IPS-20b (cell line): ENCODE results near the gene GALNT7.

Experiments used
- H3K27ac ChIP-seq: one replicate; pipeline ENCODE4 v1.5.1; 2013; ENCODE audit warnings: low read length
- H3K27me3 ChIP-seq: 2 replicates; pipeline ENCODE4 v1.6.1; 2013; ENCODE audit warnings: mild to moderate bottlenecking, low read length, inconsistent platforms; ENCODE audit not compliant: insufficient read depth
- H3K36me3 ChIP-seq: 2 replicates; pipeline ENCODE4 v1.6.1; 2013; ENCODE audit warnings: low read depth, mild to moderate bottlenecking, inconsistent platforms, low read length, moderate library complexity; ENCODE audit not compliant: insufficient read depth
- H3K4me1 ChIP-seq: 2 replicates; pipeline ENCODE4 v1.6.1; 2013; ENCODE audit warnings: mild to moderate bottlenecking, control low read depth, inconsistent platforms, low read length, moderate library complexity; ENCODE audit not compliant: insufficient read depth
- H3K4me3 ChIP-seq: 2 replicates; pipeline ENCODE4 v1.5.1; 2013; ENCODE audit warnings: mild to moderate bottlenecking, low read length, inconsistent platforms
- H3K9ac ChIP-seq: 2 replicates; pipeline ENCODE4 v1.6.1; 2013; ENCODE audit warnings: low read depth, mild to moderate bottlenecking, inconsistent platforms, low read length, moderate library complexity
- H3K9me3 ChIP-seq: 2 replicates; pipeline ENCODE4 v1.6.1; 2013; ENCODE audit warnings: mild to moderate bottlenecking, low read depth, low read length, inconsistent platforms; ENCODE audit not compliant: insufficient read depth

Gene GALNT7

DNA sequence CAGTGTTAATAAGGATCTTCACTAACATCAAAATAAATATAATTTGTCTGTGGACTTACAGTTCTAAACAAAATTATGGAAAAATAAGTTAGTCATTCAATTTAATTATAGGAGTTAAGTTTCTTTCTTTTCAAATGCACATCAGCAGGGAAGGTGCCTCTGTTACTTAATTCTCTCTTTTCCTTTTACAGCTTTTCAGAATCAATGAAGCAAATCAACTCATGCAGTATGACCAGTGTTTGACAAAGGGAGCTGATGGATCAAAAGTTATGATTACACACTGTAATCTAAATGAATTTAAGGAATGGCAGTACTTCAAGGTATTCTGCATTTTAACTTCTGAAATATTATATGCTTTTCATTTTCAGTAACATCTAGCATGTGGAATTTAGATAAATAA, 149.6 kb downstream of the GALNT7 start:
- Histone ChIP-seq H3K4me3 (no peak overlapping the region), H3K36me3 (peaks cover 85% of the 10 kb centered on the region), H3K9me3 (no peaks in the 10 kb centered on the region), H3K4me1 (peaks cover 17% of the 10 kb centered on the region), H3K27me3 (no peaks in the 10 kb centered on the region), H3K27ac (peak overlapping the region; percentile 2), H3K9ac (no peak overlapping the region)

DNA sequence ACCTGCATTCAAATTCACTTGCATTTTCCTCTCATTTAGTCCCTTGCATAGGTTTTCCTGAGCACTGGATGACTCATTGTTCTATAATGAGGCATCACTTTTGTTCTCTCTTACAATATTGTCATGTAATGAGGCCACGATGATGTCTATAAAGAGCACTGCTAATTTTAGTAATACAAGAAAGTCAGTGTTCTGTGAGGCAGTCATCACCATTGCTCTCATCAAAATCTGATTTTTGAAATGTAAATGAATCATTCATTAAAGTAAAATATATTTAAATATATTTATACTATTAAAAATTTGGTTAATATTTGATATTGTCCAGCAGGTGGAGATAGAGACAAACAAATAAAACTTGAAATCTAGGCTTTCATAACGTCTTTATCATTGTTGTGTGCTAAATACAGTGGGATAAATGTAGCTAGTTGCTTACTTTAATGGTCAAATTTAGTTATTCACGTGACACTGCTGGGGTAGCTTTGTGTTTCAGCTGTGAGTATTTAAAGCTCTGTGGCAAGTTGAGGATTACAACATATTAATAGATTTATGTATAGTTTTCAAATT, 150.1 kb downstream of the GALNT7 start:
- Histone ChIP-seq H3K4me3 (no peak overlapping the region), H3K9me3 (no peaks in the 10 kb centered on the region), H3K4me1 (peaks cover 17% of the 10 kb centered on the region), H3K27ac (peak overlapping the region; percentile 2), H3K36me3 (peaks cover 89% of the 10 kb centered on the region), H3K9ac (no peak overlapping the region), H3K27me3 (no peaks in the 10 kb centered on the region)

- Histone ChIP-seq H3K36me3 (peaks cover 80% of the 10 kb centered on the region), H3K9me3 (no peaks in the 10 kb centered on the region), H3K4me1 (peaks cover 17% of the 10 kb centered on the region), H3K27ac (no peak overlapping the region), H3K27me3 (no peaks in the 10 kb centered on the region), H3K4me3 (no peak overlapping the region), H3K9ac (no peak overlapping the region)
Measured at GRCh38 chr4:173319696-173320095, 151.1 kb downstream of the GALNT7 start.

DNA sequence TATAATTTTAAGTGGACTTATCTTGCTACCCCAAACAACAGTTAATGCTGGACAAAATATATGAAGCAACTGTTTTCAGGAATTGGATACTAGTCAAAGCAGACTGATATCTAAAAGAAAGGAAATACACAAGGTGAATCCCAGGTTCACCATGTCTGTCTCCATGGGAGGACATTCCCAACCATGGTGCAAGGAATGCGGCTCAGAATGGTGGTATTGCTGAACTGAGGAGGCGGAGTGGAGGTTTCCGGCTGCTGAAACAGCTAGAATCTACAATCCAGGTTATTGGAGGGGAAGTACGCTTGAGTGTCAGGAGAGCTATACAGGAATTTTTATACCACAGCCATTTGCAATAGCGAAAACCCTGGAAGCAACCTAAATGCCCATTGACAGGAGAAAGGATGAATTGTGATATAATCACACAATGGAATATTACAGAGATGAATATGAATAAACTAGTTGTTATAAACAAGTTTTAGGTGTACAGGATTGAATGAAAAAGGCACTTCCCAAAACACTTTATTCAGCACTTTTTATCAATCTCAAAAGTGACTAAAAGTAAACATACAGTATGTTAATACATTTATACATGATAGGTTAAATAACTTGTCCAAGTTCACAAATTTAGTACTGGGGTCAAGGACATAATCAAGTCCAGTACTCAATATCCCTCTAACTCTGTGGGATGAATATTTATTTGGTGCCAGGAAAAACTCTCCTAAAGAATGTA, 156.6 kb downstream of the GALNT7 start:
- H3K9ac ChIP-seq, result no peak overlapping the region
- no peak overlapping the region for H3K4me3 ChIP-seq
- H3K27ac ChIP-seq, result no peak overlapping the region
- no peaks in the 10 kb centered on the region for H3K4me1 ChIP-seq
- H3K9me3 ChIP-seq, result no peaks in the 10 kb centered on the region
- peaks cover 72% of the 10 kb centered on the region for H3K36me3 ChIP-seq
- H3K27me3 ChIP-seq, result no peaks in the 10 kb centered on the region

GRCh38 chr4:173328236-173328901, 159.8 kb downstream of the GALNT7 start:
- no peaks in the 10 kb centered on the region for H3K9me3 ChIP-seq
- H3K4me1 ChIP-seq, result peaks cover 9% of the 10 kb centered on the region; the same call in 1 of the 2 replicates
- no peak overlapping the region for H3K4me3 ChIP-seq
- no peak overlapping the region for H3K27ac ChIP-seq
- H3K27me3 ChIP-seq, result no peaks in the 10 kb centered on the region
- H3K36me3 ChIP-seq, result peaks cover 73% of the 10 kb centered on the region
- no peak overlapping the region for H3K9ac ChIP-seq

DNA sequence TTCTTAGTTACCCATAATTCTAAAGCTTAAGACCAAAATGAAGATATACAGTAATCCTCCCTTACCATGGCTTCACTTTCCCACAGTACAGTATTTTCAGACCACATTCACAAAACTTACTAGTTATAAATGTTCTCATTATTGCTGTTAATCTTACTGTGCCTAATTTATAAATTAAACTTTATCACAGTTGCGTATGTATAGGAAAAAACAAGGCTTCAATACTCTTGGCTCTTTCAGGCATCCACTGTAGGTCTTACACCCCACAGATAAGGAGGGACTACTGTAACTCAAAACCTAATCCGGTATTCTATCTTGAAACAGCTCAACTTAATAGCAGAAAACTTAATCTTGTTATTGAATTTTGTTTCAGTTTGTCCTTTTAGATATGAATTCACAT, 162.0 kb downstream of the GALNT7 start:
- Histone ChIP-seq H3K4me1 (peaks cover 9% of the 10 kb centered on the region; the same call in 1 of the 2 replicates), H3K27me3 (no peaks in the 10 kb centered on the region), H3K9ac (no peak overlapping the region), H3K27ac (no peak overlapping the region), H3K4me3 (no peak overlapping the region), H3K36me3 (peaks cover 71% of the 10 kb centered on the region), H3K9me3 (no peaks in the 10 kb centered on the region)

DNA sequence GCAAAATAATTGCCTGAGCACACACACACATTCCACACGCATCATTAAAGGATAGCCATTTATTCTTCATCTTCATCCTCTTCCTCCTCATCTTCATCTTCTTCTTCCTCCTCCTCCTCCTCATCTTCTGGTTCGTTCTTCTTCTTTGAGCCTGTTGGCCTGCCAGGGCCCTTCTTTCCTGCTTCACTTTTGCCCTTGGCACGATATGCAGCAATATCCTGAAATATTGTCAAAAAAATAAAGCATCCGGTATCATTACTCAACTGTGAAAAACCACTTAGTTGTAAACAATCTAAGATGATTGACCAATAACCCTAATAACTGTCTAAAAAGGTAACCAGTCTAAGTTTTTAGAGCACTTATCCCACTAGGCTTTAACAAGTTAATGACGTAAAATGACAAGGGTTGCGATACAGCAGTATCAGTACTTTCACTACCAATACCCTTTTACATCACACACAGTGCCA, 163.4 kb downstream of the GALNT7 start:
- Histone ChIP-seq H3K4me3 (peak overlapping the region; percentile 96), H3K9ac (no peak overlapping the region), H3K9me3 (no peaks in the 10 kb centered on the region), H3K36me3 (peaks cover 59% of the 10 kb centered on the region), H3K27me3 (0 out of 2 replicates have a peak, but pooled peaks cover 5% of the 10 kb centered on the region), H3K27ac (no peak overlapping the region), H3K4me1 (peaks cover 16% of the 10 kb centered on the region; the same call in 1 of the 2 replicates)

GRCh38 chr4:173332963-173333657, 164.5 kb downstream of the GALNT7 start:
- peaks cover 16% of the 10 kb centered on the region; the same call in 1 of the 2 replicates for H3K4me1 ChIP-seq
- H3K27me3 ChIP-seq, result 0 out of 2 replicates have a peak, but pooled peaks cover 5% of the 10 kb centered on the region
- peaks cover 53% of the 10 kb centered on the region for H3K36me3 ChIP-seq
- peak overlapping the region; percentile 98; the same call in 1 of the 2 replicates for H3K9ac ChIP-seq
- no peaks in the 10 kb centered on the region for H3K9me3 ChIP-seq
- no peak overlapping the region for H3K27ac ChIP-seq
- peak overlapping the region; percentile 96 for H3K4me3 ChIP-seq

- peak overlapping the region; percentile 96 for H3K4me3 ChIP-seq
- H3K36me3 ChIP-seq, result peaks cover 48% of the 10 kb centered on the region
- peak overlapping the region; percentile 98 for H3K9ac ChIP-seq
- no peaks in the 10 kb centered on the region for H3K9me3 ChIP-seq
- peak overlapping the region; percentile 95 for H3K27ac ChIP-seq
- 0 out of 2 replicates have a peak, but pooled peaks cover 5% of the 10 kb centered on the region for H3K27me3 ChIP-seq
- peaks cover 16% of the 10 kb centered on the region; the same call in 1 of the 2 replicates for H3K4me1 ChIP-seq
Measured at GRCh38 chr4:173333658-173334084, 165.1 kb downstream of the GALNT7 start.

DNA sequence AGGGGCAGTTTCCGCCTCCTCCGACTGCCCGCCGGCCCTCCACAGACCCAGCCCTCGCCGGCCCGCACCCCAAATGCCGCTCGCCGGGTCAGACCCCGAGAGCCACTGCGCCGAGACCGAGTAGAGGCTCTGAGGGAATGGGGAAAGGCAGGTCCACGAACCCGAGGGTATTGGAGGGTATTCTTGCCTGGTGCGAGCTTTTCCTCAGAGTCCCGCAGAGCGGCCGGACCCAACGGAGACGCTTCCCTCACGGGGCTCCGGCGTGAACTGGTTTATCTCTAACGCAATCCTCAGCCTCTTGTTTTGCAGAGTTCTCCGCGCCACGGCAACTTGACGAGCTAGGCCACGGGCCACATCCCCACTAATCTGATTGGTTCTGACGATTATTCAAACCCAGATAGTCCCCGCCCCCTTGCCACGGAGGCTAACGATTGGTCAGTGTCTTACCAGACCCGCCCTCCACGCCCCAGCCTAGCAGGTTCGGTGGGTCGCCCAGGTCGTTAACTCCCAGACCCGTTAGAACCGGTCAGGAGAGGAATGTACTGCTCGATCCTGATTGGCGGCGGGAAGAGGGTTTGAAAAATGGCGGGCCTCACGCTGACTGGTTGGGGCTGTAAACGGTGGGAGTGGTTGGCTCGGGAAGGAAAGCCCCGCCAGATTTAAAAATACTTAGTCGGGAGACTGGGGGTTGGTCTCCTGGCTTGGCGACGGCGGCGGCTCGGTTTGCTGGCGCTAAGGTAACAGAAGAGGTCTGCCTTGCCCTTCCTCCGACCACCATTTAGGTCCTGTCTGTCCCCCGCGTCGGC, 165.7 kb downstream of the GALNT7 start, which contains the start of gene HMGB2:
TSS of gene HMGB2 (minus strand) at position 274 of the 806 bp plus-strand sequence. CDS start 709 bp downstream, outside the sequence.
- peak within 1 kb of the TSS; percentile 98 for H3K9ac ChIP-seq
- H3K36me3 ChIP-seq, result peaks cover 42% of the 10 kb centered on the region
- H3K27me3 ChIP-seq, result 0 out of 2 replicates have a peak, but pooled peaks cover 5% of the 10 kb centered on the region
- peak within 1 kb of the TSS; percentile 95 for H3K27ac ChIP-seq
- peak within 1 kb of the TSS; percentile 96 for H3K4me3 ChIP-seq
- peaks cover 16% of the 10 kb centered on the region; the same call in 1 of the 2 replicates for H3K4me1 ChIP-seq
- H3K9me3 ChIP-seq, result no peaks in the 10 kb centered on the region
